K562 (cell line): ENCODE measurements around the gene BMPR2. TPM values are rescaled to one million over a fixed set of nuclear protein-coding genes. Genes with fewer than 3 reads are reported as not detected.
A peak's percentile ranks its signal among the peaks of the same experiment; 100 is the strongest.

ENCODE experiments used
- ATAC-seq: fragments of 200-7000 bp; cut with Tn5 transposase; 3 replicates; pipeline ENCODE4 v1.9.1; 2020; ENCODE audit warnings: moderate library complexity
- BruUV-seq: library from RNA; stranded (reverse); fragments of 400-500 nt; replicated peaks from 2 replicates; lab custom pipeline; 2021; lab: Mats Ljungman, UMichigan
- CTCF ChIA-PET: fragments of 300-600 bp; formaldehyde crosslinking; extraction: SDS; loops from one replicate; lab custom pipeline; 2021; ENCODE audit warnings: low intra/inter-chr PET ratio; lab: Yijun Ruan, JAX
- POLR2A ChIA-PET: fragments of 300-600, 350-650 bp; sonication (Branson Sonifier 250); formaldehyde crosslinking; extraction: SDS; loops from one replicate; lab custom pipeline; 2021; ENCODE audit warnings: antibody characterized with exemption, inconsistent platforms; lab: Yijun Ruan, JAX
- DNase-seq, 4 experiments: peaks; one replicate each; pipeline versions ENCODE4 v3.0.0 to v3.0.0-alpha.2; 2011 to 2018; ENCODE audit warnings: low spot score in 3 of 4, mixed read lengths in 3 of 4; ENCODE audit errors: extremely low read depth in 1 of 4
- FAIRE-seq: peaks from 2 replicates; lab custom pipeline; 2011; peaks lifted over from hg19 to GRCh38; lab: Jason Lieb, UNC
- H2AFZ ChIP-seq: 2 replicates; pipeline ENCODE4 v1.6.0; 2011; ENCODE audit warnings: low read depth, low read length, control low read depth, inconsistent platforms
- H3K27ac ChIP-seq: fragments of 200-600 bp; 3 replicates; pipeline ENCODE4 v1.8.0; 2011; ENCODE audit warnings: low read depth, mild to moderate bottlenecking, control low read depth, inconsistent platforms, low read length, moderate library complexity, mixed read lengths; ENCODE audit errors: extremely low read depth
- H3K27me3 ChIP-seq, 2 experiments: fragments of 300-600 bp in 1 of 2; 2 replicates in 1 of 2; 3 replicates in 1 of 2; pipeline versions ENCODE4 v1.6.0 to v1.8.0; 2011; ENCODE audit warnings: inconsistent platforms in 2 of 2, low read length in 2 of 2, mild to moderate bottlenecking in 1 of 2, mixed read lengths in 1 of 2, moderate library complexity in 1 of 2; ENCODE audit not compliant: control insufficient read depth in 2 of 2, insufficient read depth in 2 of 2
- H3K36me3 ChIP-seq: fragments of 300-600 bp; 3 replicates; pipeline ENCODE4 v1.8.0; 2011; ENCODE audit warnings: mild to moderate bottlenecking, low read length, inconsistent platforms; ENCODE audit not compliant: control insufficient read depth, insufficient read depth
- H3K4me1 ChIP-seq, 2 experiments: fragments of 200-600 bp in 1 of 2; replicated peaks in 1 of 2; 2 replicates in 1 of 2; 3 replicates in 1 of 2; pipeline versions ENCODE4 v1.5.1 to v1.8.0; 2011; ENCODE audit warnings: inconsistent platforms in 2 of 2, low read length in 2 of 2, mild to moderate bottlenecking in 1 of 2, mixed read lengths in 1 of 2, moderate library complexity in 1 of 2; ENCODE audit not compliant: control insufficient read depth in 2 of 2, insufficient read depth in 2 of 2
- H3K4me2 ChIP-seq: 2 replicates; pipeline ENCODE4 v1.6.1; 2011; ENCODE audit warnings: low read length, control low read depth, inconsistent platforms, mixed read lengths; ENCODE audit not compliant: insufficient read depth
- H3K4me3 ChIP-seq: fragments of 200-600 bp; sonication (generic), shearing (Covaris generic); 2 replicates; pipeline ENCODE4 v1.5.1; 2016; ENCODE audit warnings: control low read depth, inconsistent platforms
- H3K79me2 ChIP-seq: fragments of 200-600 bp; 3 replicates; pipeline ENCODE4 v1.8.0; 2011; ENCODE audit warnings: low read length, inconsistent platforms; ENCODE audit not compliant: control insufficient read depth, insufficient read depth
- H3K9ac ChIP-seq, 2 experiments: 2 replicates each; pipeline versions ENCODE4 v1.6.0 to v1.6.1; 2011; ENCODE audit warnings: low read depth in 2 of 2, low read length in 2 of 2, control low read depth in 1 of 2, inconsistent platforms in 1 of 2, mild to moderate bottlenecking in 1 of 2, mixed read lengths in 1 of 2; ENCODE audit not compliant: insufficient read depth in 1 of 2
- H3K9me1 ChIP-seq: one replicate; pipeline ENCODE4 v1.6.0; 2011; ENCODE audit warnings: inconsistent platforms, mild to moderate bottlenecking, low read length, moderate library complexity; ENCODE audit not compliant: control insufficient read depth, insufficient read depth
- H3K9me3 ChIP-seq: replicated peaks from 2 replicates; pipeline ENCODE4 v1.5.1; 2011; ENCODE audit warnings: low read depth, low read length, inconsistent platforms; ENCODE audit not compliant: control insufficient read depth, insufficient read depth
- H4K20me1 ChIP-seq: replicated peaks from 2 replicates; pipeline ENCODE4 v1.6.1; 2011; ENCODE audit warnings: low read length, inconsistent platforms, mixed read lengths; ENCODE audit not compliant: control insufficient read depth, insufficient read depth
- ARID1B ChIP-seq: fragments of 450-650 bp; IDR thresholded peaks from 2 replicates; pipeline ENCODE4 v1.6.1; 2016; ENCODE audit warnings: antibody characterized with exemption, mild to moderate bottlenecking, inconsistent platforms
- BCL6 ChIP-seq: fragments of 250-450 bp; sonication (Bioruptor Pico); IDR thresholded peaks from 2 replicates; pipeline ENCODE4 v1.4.0; 2020
- BRD9 ChIP-seq: fragments of 450-650 bp; IDR thresholded peaks from 2 replicates; pipeline ENCODE4 v1.6.1; 2018; ENCODE audit warnings: low read depth; ENCODE audit not compliant: partially characterized antibody
- ERF ChIP-seq: fragments of 450-650 bp; formaldehyde crosslinking; IDR thresholded peaks from 2 replicates; pipeline ENCODE4 v1.4.0; 2020; ENCODE audit warnings: mild to moderate bottlenecking, mixed read lengths
- HMG20A ChIP-seq: fragments of 450-650 bp; formaldehyde crosslinking; conservative IDR thresholded peaks from 2 replicates; pipeline ENCODE4 v1.4.0; 2020; ENCODE audit warnings: mild to moderate bottlenecking, mixed read lengths
- MAZ ChIP-seq, 2 experiments: fragments of 450-650 bp in 1 of 2; sonication (generic) in 1 of 2; formaldehyde crosslinking; IDR thresholded peaks in 1 of 2; conservative IDR thresholded peaks in 1 of 2; 2 replicates each; pipeline versions ENCODE4 v1.4.0 to v1.5.0; 2020; ENCODE audit warnings: mild to moderate bottlenecking in 1 of 2, missing genetic modification reagents in 1 of 2
- NELFE ChIP-seq: IDR thresholded peaks from 2 replicates; pipeline ENCODE4 v1.6.1; 2011; ENCODE audit warnings: mild to moderate bottlenecking; ENCODE audit not compliant: insufficient read depth, insufficient read length
- NFIC ChIP-seq: fragments of 450-650 bp; IDR thresholded peaks from 2 replicates; pipeline ENCODE4 v1.6.1; 2017; ENCODE audit warnings: mild to moderate bottlenecking, inconsistent platforms
- NR2C2 ChIP-seq, 2 experiments: fragments of 200-800 bp in 1 of 2; sonication (Bioruptor generic) in 1 of 2; sonication (generic) in 1 of 2; formaldehyde crosslinking in 1 of 2; IDR thresholded peaks; 2 replicates each; pipeline versions ENCODE4 v1.6.1 to v1.8.0; 2016 to 2022; ENCODE audit warnings: mild to moderate bottlenecking in 1 of 2, missing compliant biosample characterization in 1 of 2, missing genetic modification characterization in 1 of 2, missing genetic modification reagents in 1 of 2
- POLR2AphosphoS2 ChIP-seq: IDR thresholded peaks from 2 replicates; pipeline ENCODE4 v1.6.1; 2012; ENCODE audit warnings: low read length, improper control_type of control experiment
- SIN3A ChIP-seq, 2 experiments: fragments of 150-350 bp in 1 of 2; IDR thresholded peaks; 2 replicates each; pipeline ENCODE4 v1.6.1; 2011 to 2016; ENCODE audit warnings: borderline replicate concordance in 2 of 2, low read depth in 2 of 2, low read length in 2 of 2, mild to moderate bottlenecking in 2 of 2, moderate library complexity in 2 of 2; ENCODE audit not compliant: control insufficient read depth in 1 of 2
- SIN3B ChIP-seq: fragments of 450-650 bp; IDR thresholded peaks from 2 replicates; pipeline ENCODE4 v1.6.1; 2017; ENCODE audit warnings: low read depth, mild to moderate bottlenecking, moderate library complexity
- SIX5 ChIP-seq, 2 experiments: IDR thresholded peaks; 2 replicates each; pipeline ENCODE4 v1.6.1; 2011; ENCODE audit warnings: low read length in 2 of 2, borderline replicate concordance in 1 of 2, low read depth in 1 of 2, mild to moderate bottlenecking in 1 of 2, moderate library complexity in 1 of 2; ENCODE audit not compliant: insufficient read depth in 1 of 2
- TCF7L2 ChIP-seq: fragments of 150-350 bp; IDR thresholded peaks from 2 replicates; pipeline ENCODE4 v1.6.1; 2016; ENCODE audit warnings: low read depth, mild to moderate bottlenecking, low read length, moderate library complexity
- ZNF24 ChIP-seq: fragments of 450-650 bp; IDR thresholded peaks from 2 replicates; pipeline ENCODE4 v1.6.1; 2016
- ZNF668 ChIP-seq: fragments of 250-450 bp; sonication (Bioruptor Pico); IDR thresholded peaks from 2 replicates; pipeline ENCODE4 v1.8.0; 2022; ENCODE audit warnings: mild to moderate bottlenecking, inconsistent platforms
- WGBS: fragments of 100-300 bp; shearing (Covaris generic); methylation state at CpG from one replicate; pipeline ENCODE4 v1.1.6; 2016; ENCODE audit warnings: low coverage, mixed read lengths; ENCODE audit not compliant: insufficient coverage; ENCODE audit errors: missing lambda C conversion rate; 5-methylcytosine and 5-hydroxymethylcytosine counted together
- in situ Hi-C: fragments of 300-500 bp; cut with MboI; formaldehyde crosslinking; loops from 4 replicates; pipeline ENCODE4 v1.15.0; 2018; ENCODE audit warnings: inconsistent platforms, mixed read lengths
- intact Hi-C: fragments of 100-400 bp; cut with micrococcal nuclease; formaldehyde crosslinking; loops from 2 replicates; pipeline ENCODE4 v1.14.2; 2022
- polyA plus RNA-seq, 8 experiments: library from polyadenylated mRNA; depleted of rRNA in 4 of 8; stranded (reverse) in 5 of 8; unstranded in 3 of 8; fragments of >200 nt; fragmentation: Nextera tagmentation in 2 of 8; fragmentation: Illumina TruSeq in 1 of 8; extraction: Ambion mirVana in 2 of 8; extraction: Trizol in 1 of 8; gene quantifications; 2 replicates each; pipeline versions ENCODE4 v1.2.1 to v1.2.3, GENCODE V29; 2011 to 2014; ENCODE audit warnings: inconsistent platforms in 1 of 8, missing spikeins in 1 of 8
- total RNA-seq, 7 experiments: library from RNA; depleted of rRNA in 6 of 7; stranded (reverse); fragments of >200 nt in 6 of 7; fragmentation: Illumina TruSeq in 2 of 7; extraction: Trizol in 2 of 7; gene quantifications; 2 replicates each; pipeline versions ENCODE4 v1.2.1 to v1.2.3, GENCODE V29; 2011 to 2021; ENCODE audit warnings: low replicate concordance in 1 of 7
- TF ChIP-seq, protein P1 (sequence below): sonication (generic); formaldehyde crosslinking; IDR thresholded peaks from 2 replicates; pipeline ENCODE4 v1.5.0; 2020; ENCODE audit warnings: missing genetic modification reagents
- TF ChIP-seq, protein P2 (sequence below): fragments of 450-650 bp; formaldehyde crosslinking; IDR thresholded peaks from 2 replicates; pipeline ENCODE4 v1.4.0; 2020; ENCODE audit warnings: mild to moderate bottlenecking, mixed read lengths
- TF ChIP-seq, protein P3 (sequence below): fragments of 450-650 bp; IDR thresholded peaks from 2 replicates; pipeline ENCODE4 v1.6.1; 2016; ENCODE audit warnings: low read depth, mild to moderate bottlenecking, moderate library complexity
- TF ChIP-seq, protein P4 (sequence below): fragments of 450-650 bp; IDR thresholded peaks from 2 replicates; pipeline ENCODE4 v1.6.1; 2016; ENCODE audit warnings: missing biosample characterization, missing genetic modification characterization

Gene BMPR2
- total and polyA plus RNA-seq, 9 of the 15 experiments (the other 6 are each of a cell fraction or from before 2014, with no cell fraction given) = 0.73 to 5.0 (median 3.3) TPM

DNA sequence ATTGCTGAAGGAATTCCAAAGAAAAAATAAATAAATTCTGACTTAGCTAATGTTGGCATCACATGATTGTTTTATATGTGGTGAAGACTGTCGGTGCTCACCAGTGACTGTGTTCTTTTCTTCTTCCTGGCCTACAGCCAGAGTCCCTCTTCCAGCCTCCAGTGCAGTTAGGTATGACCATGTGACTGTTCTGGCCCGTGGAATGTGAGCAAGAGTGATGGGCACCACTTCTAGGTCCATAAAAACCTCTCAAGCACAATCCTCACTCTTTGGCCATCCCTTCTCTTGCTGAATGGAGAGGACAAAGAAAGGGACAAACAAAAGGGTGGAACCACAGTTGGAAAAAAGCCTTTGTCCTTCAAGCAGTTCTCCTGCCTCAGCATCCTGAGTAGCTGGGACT is 39.0 kb upstream of the BMPR2 start:
- no peak for FAIRE-seq
- TF ChIP-seq TCF7L2 (no peak), MAZ (CRISPR knock-in tag; conservative IDR thresholded peaks at IDR 0.05 in 1 of 2, IDR thresholded peaks at IDR 0.05 in 1 of 2) (no peak), POLR2AphosphoS2 (no peak), NFIC (peak; percentile 64), ARID1B (no peak), BCL6 (CRISPR knock-in tag) (no peak), ZNF24 (no peak), ERF (CRISPR knock-in tag) (no peak), SIN3B (no peak), BRD9 (no peak), SIX5 (IDR thresholded peaks at IDR 0.05; ENCODE audit: borderline replicate concordance in 1 of 2, insufficient read depth in 1 of 2, low read depth in 1 of 2, low read length in 2 of 2) (no peak), HMG20A (CRISPR knock-in tag) (no peak), NR2C2 (CRISPR knock-in tag; IDR thresholded peaks at IDR 0.05) (no peak), NR2C2 (tag; IDR thresholded peaks at IDR 0.05) (no peak), ZNF668 (no peak), NELFE (no peak), SIN3A (IDR thresholded peaks at IDR 0.05; ENCODE audit: borderline replicate concordance in 2 of 2, control insufficient read depth in 1 of 2, low read depth in 2 of 2, low read length in 2 of 2) (no peak)
- TF ChIP-seq, protein P1, sequence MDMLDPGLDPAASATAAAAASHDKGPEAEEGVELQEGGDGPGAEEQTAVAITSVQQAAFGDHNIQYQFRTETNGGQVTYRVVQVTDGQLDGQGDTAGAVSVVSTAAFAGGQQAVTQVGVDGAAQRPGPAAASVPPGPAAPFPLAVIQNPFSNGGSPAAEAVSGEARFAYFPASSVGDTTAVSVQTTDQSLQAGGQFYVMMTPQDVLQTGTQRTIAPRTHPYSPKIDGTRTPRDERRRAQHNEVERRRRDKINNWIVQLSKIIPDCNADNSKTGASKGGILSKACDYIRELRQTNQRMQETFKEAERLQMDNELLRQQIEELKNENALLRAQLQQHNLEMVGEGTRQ = no peak
- TF ChIP-seq, protein P2, sequence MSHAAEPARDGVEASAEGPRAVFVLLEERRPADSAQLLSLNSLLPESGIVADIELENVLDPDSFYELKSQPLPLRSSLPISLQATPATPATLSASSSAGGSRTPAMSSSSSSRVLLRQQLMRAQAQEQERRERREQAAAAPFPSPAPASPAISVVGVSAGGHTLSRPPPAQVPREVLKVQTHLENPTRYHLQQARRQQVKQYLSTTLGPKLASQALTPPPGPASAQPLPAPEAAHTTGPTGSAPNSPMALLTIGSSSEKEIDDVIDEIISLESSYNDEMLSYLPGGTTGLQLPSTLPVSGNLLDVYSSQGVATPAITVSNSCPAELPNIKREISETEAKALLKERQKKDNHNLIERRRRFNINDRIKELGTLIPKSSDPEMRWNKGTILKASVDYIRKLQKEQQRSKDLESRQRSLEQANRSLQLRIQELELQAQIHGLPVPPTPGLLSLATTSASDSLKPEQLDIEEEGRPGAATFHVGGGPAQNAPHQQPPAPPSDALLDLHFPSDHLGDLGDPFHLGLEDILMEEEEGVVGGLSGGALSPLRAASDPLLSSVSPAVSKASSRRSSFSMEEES (CRISPR knock-in tag) = 0 out of 2 replicates have a peak, but pooled peaks have one; percentile 20
- TF ChIP-seq, protein P3, sequence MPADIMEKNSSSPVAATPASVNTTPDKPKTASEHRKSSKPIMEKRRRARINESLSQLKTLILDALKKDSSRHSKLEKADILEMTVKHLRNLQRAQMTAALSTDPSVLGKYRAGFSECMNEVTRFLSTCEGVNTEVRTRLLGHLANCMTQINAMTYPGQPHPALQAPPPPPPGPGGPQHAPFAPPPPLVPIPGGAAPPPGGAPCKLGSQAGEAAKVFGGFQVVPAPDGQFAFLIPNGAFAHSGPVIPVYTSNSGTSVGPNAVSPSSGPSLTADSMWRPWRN = no peak
- TF ChIP-seq, protein P4, sequence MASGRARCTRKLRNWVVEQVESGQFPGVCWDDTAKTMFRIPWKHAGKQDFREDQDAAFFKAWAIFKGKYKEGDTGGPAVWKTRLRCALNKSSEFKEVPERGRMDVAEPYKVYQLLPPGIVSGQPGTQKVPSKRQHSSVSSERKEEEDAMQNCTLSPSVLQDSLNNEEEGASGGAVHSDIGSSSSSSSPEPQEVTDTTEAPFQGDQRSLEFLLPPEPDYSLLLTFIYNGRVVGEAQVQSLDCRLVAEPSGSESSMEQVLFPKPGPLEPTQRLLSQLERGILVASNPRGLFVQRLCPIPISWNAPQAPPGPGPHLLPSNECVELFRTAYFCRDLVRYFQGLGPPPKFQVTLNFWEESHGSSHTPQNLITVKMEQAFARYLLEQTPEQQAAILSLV (tag) = no peak

More for the DNA sequence above, 39.0 kb upstream of the BMPR2 start:
- intact Hi-C loops = no loop called here
- DNase-seq (peak in 1 of 4 experiments; percentile 9), ATAC-seq (peak; percentile 49)
- H2AFZ ChIP-seq = no peak overlapping the region
- ChIA-PET CTCF (no interaction called here), POLR2A (no interaction called here)
- no peaks in the 10 kb centered on the region for H3K9me3 ChIP-seq
- no peaks in the 10 kb centered on the region for H3K27me3 ChIP-seq
- H3K4me1 ChIP-seq = peaks cover 6 to 12% of the 10 kb centered on the region in 2 experiments; a peak in 4 of 5 replicates
- no peak overlapping the region for H3K4me3 ChIP-seq
- no peaks in the 10 kb centered on the region for H4K20me1 ChIP-seq
- H3K27ac ChIP-seq = no peak overlapping the region
- no peaks in the 10 kb centered on the region for H3K9me1 ChIP-seq
- H3K36me3 ChIP-seq = no peaks in the 10 kb centered on the region
- in situ Hi-C loops = no loop called here
- WGBS = 0% methylated on average over 2 of the region's 2 CpGs
- no peak overlapping the region for H3K9ac ChIP-seq
- H3K4me2 ChIP-seq = no peak overlapping the region
- BruUV-seq = no TSS peak
- H3K79me2 ChIP-seq = no peaks in the 10 kb centered on the region
